ENCODE measurements around the gene HNRNPA3.

DNA sequence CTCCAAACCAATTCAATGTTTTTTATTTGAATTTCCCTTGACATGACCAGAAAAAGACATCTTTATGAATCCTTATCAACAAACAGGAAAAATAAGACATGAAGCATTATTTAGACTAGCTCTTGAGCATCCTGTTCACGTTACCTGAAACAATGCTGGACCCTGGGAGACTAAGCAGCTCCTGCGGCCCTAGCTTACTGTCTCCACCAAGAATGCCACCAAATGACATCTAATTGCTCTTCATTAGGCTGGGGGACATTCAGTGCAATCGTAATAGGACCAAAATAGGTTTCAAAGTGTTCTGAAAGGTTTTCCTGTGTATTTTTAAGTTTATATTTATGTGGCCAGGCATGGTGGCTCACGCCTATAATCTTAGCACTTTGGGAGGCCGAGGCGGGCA, 26.5 kb downstream of the HNRNPA3 start:
- TF ChIP-seq CTCF (conservative IDR thresholded peaks at IDR 0.05; ENCODE audit: low read length) (no peak), EZH2phosphoT487 (IDR thresholded peaks at IDR 0.05; ENCODE audit: borderline replicate concordance) (no peak)
